KOPT-K1 (cell line): ENCODE results near the gene ACHE.
"Not testable (repeated sequence)": the region's sequence is repeated elsewhere in the genome, so short reads cannot be mapped to it uniquely, and the experiment has no call there.

ENCODE experiments used
- H3K27ac ChIP-seq: fragments of 200-600 bp; sonication (generic); 2 replicates; pipeline ENCODE4 v1.5.1; 2016; ENCODE audit warnings: antibody characterized with exemption, mild to moderate bottlenecking, low read depth, low read length; ENCODE audit not compliant: poor library complexity, severe bottlenecking
- H3K36me3 ChIP-seq: fragments of 200-600 bp; sonication (generic); 2 replicates; pipeline ENCODE4 v1.5.1; 2017; ENCODE audit warnings: antibody characterized with exemption, mild to moderate bottlenecking, low read length, moderate library complexity; ENCODE audit not compliant: insufficient read depth
- H3K9me3 ChIP-seq: fragments of 200-600 bp; sonication (generic); 2 replicates; pipeline ENCODE4 v1.5.1; 2017; ENCODE audit warnings: antibody characterized with exemption, low read length, mild to moderate bottlenecking; ENCODE audit not compliant: insufficient read depth, poor library complexity, severe bottlenecking

The ACHE gene

GRCh38 chr7:100895701-100895955 is at the start of gene ACHE:
Gene ACHE (minus strand): TSS chr7:100895888. CDS start chr7:100894232, 1,656 bp downstream.
- H3K27ac ChIP-seq: no peak within 1 kb of the TSS
- H3K36me3 ChIP-seq: no peaks in the 10 kb centered on the region
- no peaks in the 10 kb centered on the region for H3K9me3 ChIP-seq

- H3K27ac ChIP-seq: no peak overlapping the region
- peaks cover 6% of the 10 kb centered on the region for H3K9me3 ChIP-seq
- H3K36me3 ChIP-seq: no peaks in the 10 kb centered on the region
Observed at GRCh38 chr7:100944138-100944537, 48.5 kb upstream of the ACHE start.

GRCh38 chr7:100943693-100944092 is 48.0 kb upstream of the ACHE start:
- Histone ChIP-seq H3K36me3 (no peaks in the 10 kb centered on the region), H3K9me3 (peaks cover 6% of the 10 kb centered on the region), H3K27ac (no peak overlapping the region)

- no peak overlapping the region for H3K27ac ChIP-seq
- no peaks in the 10 kb centered on the region for H3K36me3 ChIP-seq
- peaks cover 6% of the 10 kb centered on the region for H3K9me3 ChIP-seq
Observed at GRCh38 chr7:100942045-100942774, 46.5 kb upstream of the ACHE start.

GRCh38 chr7:100936167-100936566 is 40.5 kb upstream of the ACHE start:
- not testable (repeated sequence) for H3K27ac ChIP-seq, H3K36me3 ChIP-seq

GRCh38 chr7:100935381-100935780 is 39.7 kb upstream of the ACHE start:
- H3K36me3 ChIP-seq, H3K27ac ChIP-seq: not testable (repeated sequence)
- peaks cover 30% of the 10 kb centered on the region for H3K9me3 ChIP-seq

More at GRCh38 chr7:100936167-100936566, 40.5 kb upstream of the ACHE start:
- peaks cover 30% of the 10 kb centered on the region for H3K9me3 ChIP-seq

- no peaks in the 10 kb centered on the region for H3K36me3 ChIP-seq
- H3K9me3 ChIP-seq: peaks cover 24% of the 10 kb centered on the region
- H3K27ac ChIP-seq: no peak overlapping the region
Observed at GRCh38 chr7:100933734-100934133, 38.0 kb upstream of the ACHE start.

- Histone ChIP-seq H3K27ac (no peak overlapping the region), H3K9me3 (peaks cover 20% of the 10 kb centered on the region)
Observed at GRCh38 chr7:100929808-100930174, 34.1 kb upstream of the ACHE start.

GRCh38 chr7:100923616-100924015 is 27.9 kb upstream of the ACHE start:
- H3K27ac ChIP-seq, H3K36me3 ChIP-seq, H3K9me3 ChIP-seq: not testable (repeated sequence)

More at GRCh38 chr7:100929808-100930174, 34.1 kb upstream of the ACHE start:
- no peaks in the 10 kb centered on the region for H3K36me3 ChIP-seq

GRCh38 chr7:100921039-100921438 is 25.4 kb upstream of the ACHE start:
- Histone ChIP-seq H3K9me3 (no peaks in the 10 kb centered on the region), H3K27ac (no peak overlapping the region), H3K36me3 (no peaks in the 10 kb centered on the region)

GRCh38 chr7:100919779-100920437 is 24.2 kb upstream of the ACHE start:
- H3K9me3 ChIP-seq, H3K36me3 ChIP-seq, H3K27ac ChIP-seq: not testable (repeated sequence)

- not testable (repeated sequence) for H3K27ac ChIP-seq, H3K9me3 ChIP-seq, H3K36me3 ChIP-seq
Observed at GRCh38 chr7:100919335-100919734, 23.6 kb upstream of the ACHE start.

GRCh38 chr7:100914879-100915447 is 19.3 kb upstream of the ACHE start:
- H3K9me3 ChIP-seq: no peaks in the 10 kb centered on the region
- no peak overlapping the region for H3K27ac ChIP-seq
- H3K36me3 ChIP-seq: no peaks in the 10 kb centered on the region

- Histone ChIP-seq H3K9me3 (no peaks in the 10 kb centered on the region), H3K27ac (no peak overlapping the region), H3K36me3 (no peaks in the 10 kb centered on the region)
Observed at GRCh38 chr7:100914208-100914878, 18.7 kb upstream of the ACHE start.

- H3K27ac ChIP-seq: no peak overlapping the region
- H3K36me3 ChIP-seq: no peaks in the 10 kb centered on the region
- peaks cover 9% of the 10 kb centered on the region for H3K9me3 ChIP-seq
Observed at GRCh38 chr7:100911484-100911883, 15.8 kb upstream of the ACHE start.
